ENCODE measurements around the gene PMPCA. TPM values are rescaled to one million over a fixed set of nuclear protein-coding genes. Genes with fewer than 3 reads are reported as not detected.

The PMPCA gene
- total RNA-seq, 4 donors from 2014 or later = 22.8 to 43.9 (median 35.0) TPM

DNA sequence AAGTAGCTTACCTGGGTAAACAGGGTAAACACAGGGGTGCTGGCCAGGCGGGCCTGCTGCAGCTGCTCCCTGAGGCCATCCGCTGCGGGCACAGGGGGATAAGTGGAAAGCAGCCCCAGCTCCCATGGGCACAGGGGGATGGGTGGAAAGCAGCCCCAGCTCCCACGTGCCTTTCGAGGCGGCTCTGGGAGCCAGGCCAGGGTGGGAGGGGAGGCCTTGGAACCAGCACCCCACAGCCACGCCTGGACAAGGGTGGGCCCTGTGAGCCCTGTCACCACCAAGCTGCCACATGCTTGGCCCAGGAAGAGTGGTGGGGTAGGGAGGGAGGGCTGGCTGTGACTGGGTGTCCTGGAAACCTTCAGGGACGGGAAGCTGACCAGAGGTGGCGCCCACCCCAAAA lies 29.1 kb upstream of the PMPCA start:
- 86% methylated on average over 5 of the region's 9 CpGs for WGBS
- no peak for DNase-seq (ENCODE audit: extremely low spot score)
- intact Hi-C loops (cut with DNase I) = no loop called here
- H3K27ac ChIP-seq (replicated peaks in 1 of 4) = no peak overlapping the region
- H3K4me1 ChIP-seq = no peaks in the 10 kb centered on the region
- no peak for TF ChIP-seq CTCF (IDR thresholded peaks at IDR 0.05)
- no peak for TF ChIP-seq POLR2AphosphoS5 (IDR thresholded peaks at IDR 0.05)
- no peak for TF ChIP-seq EP300 (IDR thresholded peaks at IDR 0.05)
- TF ChIP-seq POLR2A (IDR thresholded peaks at IDR 0.05; ENCODE audit: low read depth) = no peak
- H3K36me3 ChIP-seq = peaks cover 16 to 86% (median 83%) of the 10 kb centered on the region in 4 donors
- no peaks in the 10 kb centered on the region for H3K27me3 ChIP-seq
- no peak overlapping the region for H3K4me3 ChIP-seq
- no peaks in the 10 kb centered on the region for H3K9me3 ChIP-seq

DNA sequence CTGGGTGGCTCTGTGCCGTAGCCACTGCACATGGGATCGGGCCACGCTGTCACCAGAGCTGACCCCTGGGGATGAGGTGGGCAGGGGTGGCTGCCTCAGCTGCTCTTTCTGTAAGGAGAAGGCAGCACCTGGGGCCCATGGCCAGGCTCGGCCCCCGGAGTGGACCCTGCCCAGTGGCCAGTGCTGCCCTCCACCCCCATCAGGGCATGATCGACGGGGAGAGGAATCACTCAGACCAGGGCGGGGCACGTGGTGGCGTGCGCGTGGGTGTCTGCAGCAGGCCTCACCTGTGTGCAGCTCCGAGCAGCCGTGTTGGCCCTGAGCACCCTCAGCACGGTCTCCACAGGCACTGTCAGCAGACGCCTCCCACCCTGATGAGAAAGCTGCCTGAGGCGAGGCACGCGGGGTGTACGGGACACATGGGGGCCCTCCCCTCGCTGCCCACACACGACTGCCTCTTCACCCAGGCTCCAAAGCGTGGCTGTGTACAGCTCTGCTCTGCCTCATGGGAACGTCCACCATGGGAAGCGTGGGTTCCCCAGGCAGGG lies 28.4 kb upstream of the PMPCA start:
- Histone ChIP-seq H3K36me3 (peaks cover 19 to 93% (median 90%) of the 10 kb centered on the region in 4 donors), H3K27me3 (no peaks in the 10 kb centered on the region), H3K4me1 (no peaks in the 10 kb centered on the region), H3K9me3 (no peaks in the 10 kb centered on the region), H3K4me3 (no peak overlapping the region), H3K27ac (replicated peaks in 1 of 4) (no peak overlapping the region)
- 96% methylated on average over 9 of the region's 25 CpGs for WGBS
- intact Hi-C loops (cut with DNase I) = no loop called here
- no peak for DNase-seq (ENCODE audit: extremely low spot score)
- no peak for TF ChIP-seq POLR2AphosphoS5 (IDR thresholded peaks at IDR 0.05)
- TF ChIP-seq POLR2A (IDR thresholded peaks at IDR 0.05; ENCODE audit: low read depth) = no peak
- TF ChIP-seq CTCF (IDR thresholded peaks at IDR 0.05) = no peak
- TF ChIP-seq EP300 (IDR thresholded peaks at IDR 0.05) = no peak

DNA sequence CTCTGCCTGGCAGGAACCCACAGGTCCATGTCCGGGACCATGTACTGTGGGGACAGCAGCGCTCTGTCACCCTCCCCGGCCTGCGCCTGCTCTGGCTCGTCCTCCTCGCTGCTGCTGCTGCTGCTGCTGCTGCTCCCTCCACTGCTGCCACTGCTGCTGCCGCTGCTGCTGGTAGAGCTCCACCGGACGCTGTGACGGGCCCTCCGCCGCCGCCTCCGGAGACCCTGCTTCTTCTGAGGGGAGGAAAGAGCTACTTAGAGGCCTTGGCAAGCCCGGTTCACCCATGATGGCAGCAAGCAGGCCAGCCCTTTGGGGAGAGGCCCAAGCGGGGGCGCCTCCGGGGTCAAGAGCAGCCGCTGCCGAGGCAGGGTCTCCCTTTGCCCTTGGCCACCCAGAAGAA lies 27.0 kb upstream of the PMPCA start:
- peaks cover 31 to 99% (median 97%) of the 10 kb centered on the region in 4 donors for H3K36me3 ChIP-seq

DNA sequence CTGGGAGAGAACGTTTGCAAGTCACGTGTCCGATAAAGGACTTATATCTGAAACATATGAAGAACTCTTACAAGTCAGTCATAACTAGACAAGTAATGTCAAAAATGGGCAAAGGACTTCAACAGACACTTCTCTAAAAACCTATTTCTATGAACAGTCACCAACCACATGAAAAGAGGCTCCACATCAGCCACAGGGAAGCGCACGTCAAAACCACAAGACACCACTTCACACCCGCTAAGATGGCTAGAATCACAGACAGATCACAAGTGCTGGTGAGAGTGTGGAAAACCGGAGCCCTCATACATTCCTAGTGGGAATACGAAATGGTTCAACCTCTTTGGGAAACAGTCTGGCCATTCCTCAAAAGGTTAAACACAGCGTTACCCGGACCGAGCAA lies 25.4 kb upstream of the PMPCA start:
- DNase-seq (ENCODE audit: extremely low spot score) = no peak
- H3K4me1 ChIP-seq = no peaks in the 10 kb centered on the region
- H3K27ac ChIP-seq (replicated peaks in 1 of 4) = no peak overlapping the region
- peaks cover 30 to 99% (median 96%) of the 10 kb centered on the region in 4 donors for H3K36me3 ChIP-seq
- TF ChIP-seq POLR2AphosphoS5 (IDR thresholded peaks at IDR 0.05) (no peak), CTCF (IDR thresholded peaks at IDR 0.05) (no peak), EP300 (IDR thresholded peaks at IDR 0.05) (no peak), POLR2A (IDR thresholded peaks at IDR 0.05; ENCODE audit: low read depth) (no peak)
- intact Hi-C loops (cut with DNase I) = no loop called here
- 91% methylated on average over 11 of the region's 11 CpGs for WGBS
- H3K4me3 ChIP-seq = no peak overlapping the region
- no peaks in the 10 kb centered on the region for H3K27me3 ChIP-seq
- H3K9me3 ChIP-seq = no peaks in the 10 kb centered on the region

More for the DNA sequence above, 27.0 kb upstream of the PMPCA start:
- TF ChIP-seq EP300 (IDR thresholded peaks at IDR 0.05) (no peak), POLR2A (IDR thresholded peaks at IDR 0.05; ENCODE audit: low read depth) (no peak), CTCF (IDR thresholded peaks at IDR 0.05) (no peak), POLR2AphosphoS5 (IDR thresholded peaks at IDR 0.05) (no peak)
- H3K4me1 ChIP-seq = no peaks in the 10 kb centered on the region
- H3K27ac ChIP-seq (replicated peaks in 1 of 4) = no peak overlapping the region
- H3K9me3 ChIP-seq = no peaks in the 10 kb centered on the region
- H3K27me3 ChIP-seq = no peaks in the 10 kb centered on the region
- intact Hi-C loops (cut with DNase I) = no loop called here
- DNase-seq (ENCODE audit: extremely low spot score) = no peak
- H3K4me3 ChIP-seq = no peak overlapping the region
- WGBS = 100% methylated on average over 5 of the region's 20 CpGs

- Histone ChIP-seq H3K4me1 (no peaks in the 10 kb centered on the region), H3K4me3 (no peak overlapping the region), H3K36me3 (peaks cover 23 to 98% (median 88%) of the 10 kb centered on the region in 4 donors), H3K27me3 (no peaks in the 10 kb centered on the region), H3K9me3 (no peaks in the 10 kb centered on the region), H3K27ac (replicated peaks in 1 of 4) (no peak overlapping the region)
- DNase-seq (ENCODE audit: extremely low spot score) = no peak
- TF ChIP-seq POLR2AphosphoS5 (IDR thresholded peaks at IDR 0.05) (no peak), CTCF (IDR thresholded peaks at IDR 0.05) (no peak), EP300 (IDR thresholded peaks at IDR 0.05) (no peak)
- 91% methylated on average over 13 of the region's 13 CpGs for WGBS
- intact Hi-C loops (cut with DNase I) = no loop called here
These were observed 24.4 kb upstream of the PMPCA start for GRCh38 chr9:136386018-136386417.

Measured in esophagus muscularis mucosa (tissue), 4 donors.